NCI-H748 treated with DMSO at 0.1 percent for 48 hours (cell line): ENCODE data around the gene HYLS1.
"Not testable (repeated sequence)": the region's sequence is repeated elsewhere in the genome, so short reads cannot be mapped to it uniquely, and the experiment has no call there.

Experiments used
- DNase-seq: peaks from one replicate; lab custom pipeline; 2025; lab: John Stamatoyannopoulos, UW

Gene HYLS1

GRCh38 chr11:125887373-125888324, at the start of gene HYLS1:
HYLS1 (plus strand) TSS chr11:125887668; CDS start chr11:125899369, 11,701 bp downstream.
- DNase-seq: peak; percentile 27

GRCh38 chr11:125842321-125842948, 45.0 kb upstream of the HYLS1 start:
- DNase-seq: no peak

- no peak for DNase-seq
These were observed 41.3 kb upstream of the HYLS1 start for GRCh38 chr11:125846188-125846587.

GRCh38 chr11:125857670-125858069, 29.8 kb upstream of the HYLS1 start:
- not testable (repeated sequence) for DNase-seq

GRCh38 chr11:125862786-125863185, 24.7 kb upstream of the HYLS1 start:
- DNase-seq: not testable (repeated sequence)

GRCh38 chr11:125865354-125865753, 22.1 kb upstream of the HYLS1 start:
- not testable (repeated sequence) for DNase-seq

GRCh38 chr11:125869521-125869920, 17.9 kb upstream of the HYLS1 start:
- no peak for DNase-seq

- no peak for DNase-seq
These were observed 15.9 kb upstream of the HYLS1 start for GRCh38 chr11:125871391-125872137.

GRCh38 chr11:125872138-125872491, 15.4 kb upstream of the HYLS1 start:
- DNase-seq: no peak

GRCh38 chr11:125873881-125874555, 13.4 kb upstream of the HYLS1 start:
- DNase-seq: no peak

GRCh38 chr11:125874556-125875124, 12.8 kb upstream of the HYLS1 start:
- DNase-seq: peak; percentile 53

GRCh38 chr11:125881291-125881690, 6.2 kb upstream of the HYLS1 start:
- no peak for DNase-seq

GRCh38 chr11:125883375-125883774, 4.1 kb upstream of the HYLS1 start:
- no peak for DNase-seq

GRCh38 chr11:125886997-125887372, 483 bp upstream of the HYLS1 start:
- DNase-seq: no peak

- DNase-seq: no peak
These were observed 3.1 kb downstream of the HYLS1 start for GRCh38 chr11:125890447-125891100.

GRCh38 chr11:125892071-125892470, 4.6 kb downstream of the HYLS1 start:
- DNase-seq: no peak

- DNase-seq: no peak
These were observed 5.5 kb downstream of the HYLS1 start for GRCh38 chr11:125892994-125893393.

- DNase-seq: no peak
These were observed 14.4 kb downstream of the HYLS1 start for GRCh38 chr11:125901872-125902271.

- DNase-seq: no peak
These were observed 14.9 kb downstream of the HYLS1 start for GRCh38 chr11:125902277-125902926.

GRCh38 chr11:125902927-125903710, 15.7 kb downstream of the HYLS1 start, which contains the start of gene PUS3:
PUS3 (minus strand) TSS chr11:125903206; CDS start chr11:125896284, 6,922 bp downstream.
- DNase-seq: peak; percentile 63
